Activated CD8-positive, alpha-beta memory T cell treated with anti-CD3 and anti-CD28 coated beads, Interleukin-2, amount 50 U/mL, for 1 hour (primary cell): ENCODE data around the gene MCTS1.
"Not testable (repeated sequence)": the region's sequence is repeated elsewhere in the genome, so short reads cannot be mapped to it uniquely, and the experiment has no call there.

Experiments
- DNase-seq: peaks from one replicate; pipeline ENCODE4 v3.0.0-alpha.2; 2020; ENCODE audit errors: extremely low read depth

MCTS1 gene

DNA sequence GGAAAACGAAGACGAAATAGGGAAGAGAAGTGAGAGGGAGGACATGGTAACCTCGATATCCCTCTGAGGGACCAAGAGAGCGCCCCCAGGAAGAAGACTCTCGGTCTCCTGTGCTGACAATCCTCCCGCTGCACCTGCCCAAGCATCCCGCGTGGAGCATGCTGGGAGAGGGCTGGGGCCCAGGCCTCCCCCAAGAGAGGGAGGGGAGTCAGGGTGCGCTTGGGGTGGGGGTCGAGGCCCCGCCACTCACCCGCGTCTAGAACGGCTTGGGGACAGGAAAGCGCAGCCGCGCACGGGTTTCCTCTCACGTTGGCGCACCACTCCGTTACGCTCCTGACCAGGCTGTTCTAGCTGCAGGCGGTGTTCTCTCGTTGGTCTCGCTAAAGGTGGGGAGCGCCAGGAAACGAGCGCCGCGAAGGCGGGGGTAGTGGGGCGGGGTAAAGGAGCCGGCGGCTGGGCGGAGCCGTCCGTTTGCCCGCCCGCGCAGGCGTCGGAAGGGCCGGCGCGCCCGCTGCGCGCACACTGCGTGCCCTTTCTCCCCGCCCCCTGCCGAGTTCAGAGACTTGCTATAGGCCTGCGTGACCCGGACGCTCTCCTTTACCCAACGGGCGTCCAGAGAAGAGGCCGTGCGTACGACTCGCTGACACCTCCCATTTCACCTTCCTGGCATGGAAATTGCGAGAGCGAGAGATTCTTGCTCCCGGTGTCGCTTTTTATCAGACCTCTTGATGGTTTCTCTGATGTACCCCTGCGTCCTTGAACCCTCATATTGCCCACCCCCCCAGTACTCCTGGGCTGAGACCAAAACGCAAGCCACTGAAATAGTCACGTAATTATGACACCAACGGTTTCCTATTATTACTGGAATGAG is 26.0 kb downstream of the MCTS1 start, which contains the start of gene C1GALT1C1:
Gene C1GALT1C1 (minus strand): TSS at position 388 of the 871 bp plus-strand sequence. CDS start 2,888 bp downstream, outside the sequence.
- DNase-seq, result peak; percentile 79

DNA sequence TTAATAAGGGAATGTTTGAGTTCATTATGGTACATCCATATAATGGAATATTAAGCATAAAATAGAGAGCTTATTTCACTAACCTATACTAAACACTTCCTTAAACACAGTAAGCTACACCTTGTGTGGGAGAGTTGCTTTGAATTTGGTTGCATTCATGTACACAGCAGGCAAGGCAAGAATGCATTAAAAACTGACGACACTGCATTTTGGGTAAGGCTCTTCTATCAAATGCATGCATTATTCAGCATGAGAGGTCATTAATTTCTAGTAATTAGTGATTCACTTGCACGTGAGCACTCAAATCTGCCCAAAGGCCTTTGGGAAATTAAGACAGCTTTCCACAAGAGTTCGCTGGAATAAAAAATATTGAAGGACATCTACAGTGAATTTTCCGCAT is 34.7 kb downstream of the MCTS1 start:
- DNase-seq, result no peak

DNA sequence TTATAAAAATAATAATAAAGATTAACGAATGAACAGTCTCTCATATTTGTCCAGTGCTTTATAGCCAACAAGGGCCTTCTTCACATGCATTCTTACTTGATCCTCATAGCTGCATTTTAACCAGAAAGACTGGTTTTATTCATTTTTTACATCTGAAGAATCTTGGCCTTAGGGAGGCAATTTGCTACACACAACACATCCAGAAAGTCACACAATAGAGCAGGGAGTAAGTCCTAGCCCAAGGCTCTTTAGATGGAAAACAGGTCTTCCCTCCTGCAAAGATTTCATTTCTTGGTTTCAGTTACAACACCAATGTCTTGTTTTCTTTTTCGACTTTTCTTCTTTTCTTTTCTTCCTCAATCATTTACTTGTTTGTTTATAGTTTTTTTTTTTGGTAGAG is 39.0 kb downstream of the MCTS1 start:
- no peak for DNase-seq

DNA sequence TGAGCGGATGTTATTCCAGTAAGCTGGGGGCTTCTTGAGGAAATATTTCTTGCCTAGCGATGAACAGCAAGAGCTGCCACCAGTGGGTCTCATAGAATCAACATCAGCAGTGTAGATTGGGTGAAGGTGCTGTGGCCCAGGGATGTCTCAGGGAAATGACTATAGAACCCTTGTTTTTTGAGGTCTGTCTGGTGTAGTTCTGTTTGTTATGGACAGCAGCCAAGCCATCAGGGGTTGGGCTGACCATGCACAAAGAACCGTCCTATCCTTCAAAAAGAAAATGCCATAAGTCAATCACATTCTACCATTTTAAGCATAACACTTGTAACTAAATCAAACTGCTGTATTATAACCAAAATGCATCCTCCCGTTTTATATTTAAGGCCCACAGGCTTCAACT is 43.2 kb downstream of the MCTS1 start:
- DNase-seq, result no peak

DNA sequence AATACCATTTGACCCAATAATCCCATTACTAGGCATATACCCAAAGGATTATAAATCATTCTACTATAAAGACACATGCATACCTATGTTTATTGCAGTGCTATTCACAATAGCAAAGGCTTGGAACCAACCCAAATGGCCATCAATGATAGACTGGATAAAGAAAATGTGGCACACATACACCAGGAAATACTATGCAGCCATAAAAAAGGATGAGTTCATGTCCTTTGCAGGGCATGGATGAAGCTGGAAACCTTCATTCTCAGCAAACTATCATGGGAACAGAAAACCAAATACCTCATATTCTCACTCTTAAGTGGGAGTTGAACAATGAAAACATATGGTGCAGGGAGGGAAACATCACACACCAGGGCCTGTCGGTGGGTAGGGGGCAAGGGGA is 48.4 kb downstream of the MCTS1 start:
- not testable (repeated sequence) for DNase-seq

DNA sequence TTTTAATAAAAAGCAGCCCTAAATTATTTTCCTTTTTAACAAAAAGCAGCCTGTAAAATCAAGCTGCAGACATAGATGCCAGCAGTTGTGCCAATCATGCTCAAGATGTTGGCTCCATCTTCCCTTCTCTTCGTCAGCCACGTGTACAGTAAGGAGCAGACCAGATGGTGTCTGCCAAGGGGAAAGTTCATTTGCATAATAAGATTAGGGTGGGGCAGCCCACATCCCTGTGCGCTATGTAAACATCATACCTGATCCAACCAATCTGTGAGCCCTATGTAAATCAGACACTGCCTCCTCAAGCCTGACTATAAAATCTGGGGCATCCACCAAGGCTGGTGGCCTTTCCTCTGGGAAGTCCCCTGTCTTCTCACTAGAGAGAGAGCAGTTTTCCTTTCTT is 49.1 kb downstream of the MCTS1 start:
- no peak for DNase-seq

DNA sequence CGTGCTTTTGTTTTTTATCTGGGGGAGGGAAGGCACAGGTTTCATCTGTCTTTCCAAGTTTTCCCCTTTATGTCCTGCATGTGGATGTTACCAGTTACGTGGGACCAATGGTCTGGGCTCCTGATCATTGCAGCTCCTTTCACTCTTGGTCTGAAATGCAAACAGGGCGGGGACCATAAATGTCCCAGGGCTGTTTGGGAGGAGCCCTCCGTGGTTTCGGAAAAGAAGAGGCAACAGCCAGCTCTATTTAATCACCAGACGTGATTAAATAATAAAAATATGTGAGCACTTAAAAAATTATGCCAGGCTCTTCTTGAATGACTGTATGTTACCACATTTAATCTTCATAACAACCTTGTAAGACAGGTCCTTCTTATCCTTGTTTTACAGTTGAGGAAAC is 56.7 kb downstream of the MCTS1 start:
- DNase-seq, result no peak
